ENCODE results near the gene PABPN1L. TPM values are rescaled to one million over a fixed set of nuclear protein-coding genes. Genes with fewer than 3 reads are reported as not detected.

The PABPN1L gene
- total RNA-seq, 1 experiment from 2014 or later = not detected

GRCh38 chr16:88875703-88876234 lies 9.3 kb upstream of the PABPN1L start:
- no peak for DNase-seq (ENCODE audit: low read depth)
- in situ Hi-C loops (cut with HindIII; ENCODE audit: low pct_unique_long_range_greater_than_20kb, low sequenced_read_pairs) = no loop called here

DNA sequence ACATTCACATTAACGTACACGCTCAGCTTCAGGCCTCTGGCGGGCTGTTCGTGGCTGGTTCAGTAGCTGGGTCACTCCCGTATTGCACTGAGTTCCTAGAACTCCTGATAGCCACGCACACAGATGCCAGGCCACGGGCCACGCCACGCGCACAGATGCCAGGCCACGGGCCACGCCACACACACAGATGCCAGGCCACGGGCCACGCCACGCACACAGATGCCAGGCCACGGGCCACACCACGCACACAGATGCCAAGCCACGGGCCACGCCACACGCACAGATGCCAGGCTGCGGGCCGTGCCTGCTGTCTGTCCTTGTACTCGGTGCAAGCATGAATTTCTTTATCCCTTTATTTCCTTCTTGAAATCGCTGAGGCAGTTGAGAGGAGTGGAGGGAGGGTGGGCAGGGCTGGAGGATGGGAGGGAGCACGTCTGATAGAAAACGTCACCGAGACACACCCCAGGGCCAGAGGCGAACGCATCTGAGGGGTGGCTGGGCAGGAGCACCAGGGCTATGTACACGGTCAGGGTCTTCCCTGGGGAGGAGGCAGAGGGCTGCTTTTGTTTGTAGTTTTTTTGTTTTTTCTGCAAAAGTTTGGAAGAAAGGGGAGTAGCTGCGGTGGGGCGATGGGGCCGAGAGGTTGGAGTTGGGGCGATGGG lies 8.6 kb upstream of the PABPN1L start:
- in situ Hi-C loops (cut with HindIII; ENCODE audit: low pct_unique_long_range_greater_than_20kb, low sequenced_read_pairs) = no loop called here
- DNase-seq (ENCODE audit: low read depth) = no peak

- DNase-seq (ENCODE audit: low read depth) = no peak
These were observed 6.3 kb upstream of the PABPN1L start for GRCh38 chr16:88872650-88873331.

GRCh38 chr16:88871730-88872416 lies 5.4 kb upstream of the PABPN1L start:
- in situ Hi-C loops (cut with HindIII; ENCODE audit: low pct_unique_long_range_greater_than_20kb, low sequenced_read_pairs) = no loop called here
- no peak for DNase-seq (ENCODE audit: low read depth)

More at GRCh38 chr16:88872650-88873331, 6.3 kb upstream of the PABPN1L start:
- in situ Hi-C loops (cut with HindIII; ENCODE audit: low pct_unique_long_range_greater_than_20kb, low sequenced_read_pairs) = no loop called here

GRCh38 chr16:88871349-88871702 lies 4.9 kb upstream of the PABPN1L start:
- DNase-seq (ENCODE audit: low read depth) = no peak
- in situ Hi-C loops (cut with HindIII; ENCODE audit: low pct_unique_long_range_greater_than_20kb, low sequenced_read_pairs) = no loop called here

DNA sequence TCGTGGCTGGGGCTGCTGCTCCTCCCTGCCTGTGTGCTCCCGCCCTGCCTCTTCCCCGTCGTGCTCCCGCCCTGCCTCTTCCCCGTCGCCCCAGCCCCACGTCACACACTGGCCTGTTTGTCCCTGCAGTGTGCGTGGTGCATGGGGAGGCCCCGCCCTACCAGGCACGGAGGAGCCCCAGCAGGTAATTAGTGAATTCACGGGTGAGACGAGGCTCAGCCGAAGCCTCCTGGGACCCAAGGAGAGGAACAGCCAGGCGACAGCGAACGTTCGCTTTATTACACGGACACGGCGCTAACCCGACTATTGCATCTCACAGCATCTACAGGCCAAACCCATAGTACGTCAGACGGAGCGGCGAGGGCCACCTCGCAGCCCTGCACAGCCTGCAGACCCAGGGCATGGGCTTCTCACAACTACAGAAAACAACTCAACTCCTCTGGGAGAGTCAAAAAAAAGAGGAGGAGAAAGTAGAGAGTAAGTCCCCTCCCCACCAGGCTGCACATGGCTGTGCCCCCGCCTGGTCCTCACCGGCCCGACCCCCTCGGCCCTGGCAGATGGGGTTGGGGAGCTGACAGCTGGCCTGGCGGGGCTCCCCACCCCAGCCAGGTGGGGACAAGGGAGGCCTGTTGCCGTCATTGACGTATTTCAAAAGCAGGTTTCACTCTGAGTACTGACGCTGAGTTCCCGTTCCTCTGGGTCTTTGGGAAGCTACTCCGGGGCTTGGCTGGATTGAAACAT lies 4.3 kb upstream of the PABPN1L start:
- DNase-seq (ENCODE audit: low read depth) = no peak
- in situ Hi-C loops (cut with HindIII; ENCODE audit: low pct_unique_long_range_greater_than_20kb, low sequenced_read_pairs) = no loop called here

DNA sequence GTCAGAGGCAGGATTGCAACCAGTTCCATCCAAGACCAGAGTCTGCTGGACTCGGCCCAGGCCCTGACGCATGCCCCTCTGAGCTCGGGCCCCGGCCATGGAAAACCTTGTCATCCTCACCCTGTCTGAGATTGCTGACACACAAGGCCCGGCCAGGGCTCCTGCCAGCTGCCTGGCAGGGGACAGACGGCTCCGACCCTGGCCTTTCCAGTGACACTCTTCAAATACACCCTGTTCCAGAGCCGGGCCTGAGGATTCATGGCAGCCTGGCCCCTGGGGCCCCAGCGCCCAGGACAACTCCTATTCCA lies 3.2 kb upstream of the PABPN1L start:
- DNase-seq (ENCODE audit: low read depth) = no peak
- in situ Hi-C loops (cut with HindIII; ENCODE audit: low pct_unique_long_range_greater_than_20kb, low sequenced_read_pairs) = no loop called here

- in situ Hi-C loops (cut with HindIII; ENCODE audit: low pct_unique_long_range_greater_than_20kb, low sequenced_read_pairs) = no loop called here
- DNase-seq (ENCODE audit: low read depth) = no peak
These were observed 2.7 kb upstream of the PABPN1L start for GRCh38 chr16:88868974-88869672.

DNA sequence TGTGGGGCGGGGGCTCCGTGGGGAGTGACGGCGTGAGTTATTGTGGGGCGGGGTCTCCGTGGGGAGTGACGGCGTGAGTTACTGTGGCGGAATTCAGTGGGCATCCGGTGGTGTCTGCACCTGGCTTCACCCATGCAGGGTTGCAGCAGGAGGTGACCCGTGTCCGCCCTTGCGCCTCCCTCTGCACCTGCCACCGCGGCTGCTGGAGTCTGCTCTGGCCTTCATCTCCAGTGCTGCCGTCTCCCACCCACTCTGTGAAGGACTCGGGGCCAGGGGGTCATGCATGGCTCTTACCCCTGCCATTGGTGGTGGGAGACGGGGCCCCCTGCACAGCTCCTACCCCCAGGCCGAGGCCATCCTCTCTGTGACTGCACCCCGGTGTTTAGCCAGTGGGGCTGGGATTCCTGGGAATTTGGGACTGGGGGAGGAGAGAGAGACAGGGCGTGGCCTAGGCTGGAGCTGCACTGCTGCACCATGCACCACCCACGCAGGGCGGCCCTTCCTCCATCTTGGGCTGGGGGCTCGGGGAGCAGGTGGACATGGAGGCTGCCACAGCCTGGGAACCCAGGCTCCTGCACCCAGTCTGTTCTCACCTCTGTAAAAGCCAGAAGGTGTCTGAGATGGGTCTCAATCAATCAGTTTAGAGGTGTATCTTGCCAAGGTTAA lies 1.3 kb upstream of the PABPN1L start:
- no peak for DNase-seq (ENCODE audit: low read depth)
- in situ Hi-C loops (cut with HindIII; ENCODE audit: low pct_unique_long_range_greater_than_20kb, low sequenced_read_pairs) = no loop called here

DNA sequence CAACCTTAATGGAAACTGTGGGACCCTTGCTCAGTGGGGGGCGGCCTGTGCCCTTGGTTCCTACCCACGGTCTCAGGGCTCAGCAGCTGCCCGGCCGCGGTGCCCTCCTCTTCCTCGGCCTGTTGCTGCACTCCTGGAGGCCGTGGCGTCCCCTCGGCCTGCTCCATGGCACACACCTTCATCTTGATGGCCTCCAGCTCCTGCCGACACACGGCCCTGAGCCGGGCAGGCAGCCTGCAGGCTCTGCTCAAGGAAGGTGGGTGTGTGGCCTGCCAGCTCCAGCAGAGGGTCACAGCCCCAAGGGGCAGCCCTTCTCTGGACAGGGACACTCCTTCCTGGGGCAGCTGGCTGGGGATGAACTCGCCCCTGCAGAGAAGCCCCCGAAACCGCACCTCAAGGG lies 718 bp downstream of the PABPN1L start:
- DNase-seq (ENCODE audit: low read depth) = no peak
- in situ Hi-C loops (cut with HindIII; ENCODE audit: low pct_unique_long_range_greater_than_20kb, low sequenced_read_pairs) = no loop called here

GRCh38 chr16:88865310-88865709 lies 1.1 kb downstream of the PABPN1L start:
- in situ Hi-C loops (cut with HindIII; ENCODE audit: low pct_unique_long_range_greater_than_20kb, low sequenced_read_pairs) = no loop called here
- DNase-seq (ENCODE audit: low read depth) = no peak

GRCh38 chr16:88864521-88864920 lies 1.9 kb downstream of the PABPN1L start:
- in situ Hi-C loops (cut with HindIII; ENCODE audit: low pct_unique_long_range_greater_than_20kb, low sequenced_read_pairs) = no loop called here
- no peak for DNase-seq (ENCODE audit: low read depth)

- no peak for DNase-seq (ENCODE audit: low read depth)
- in situ Hi-C loops (cut with HindIII; ENCODE audit: low pct_unique_long_range_greater_than_20kb, low sequenced_read_pairs) = no loop called here
These were observed 2.4 kb downstream of the PABPN1L start for GRCh38 chr16:88864099-88864498.

GRCh38 chr16:88863426-88863825 lies 3.0 kb downstream of the PABPN1L start:
- DNase-seq (ENCODE audit: low read depth) = no peak
- in situ Hi-C loops (cut with HindIII; ENCODE audit: low pct_unique_long_range_greater_than_20kb, low sequenced_read_pairs) = no loop called here

DNA sequence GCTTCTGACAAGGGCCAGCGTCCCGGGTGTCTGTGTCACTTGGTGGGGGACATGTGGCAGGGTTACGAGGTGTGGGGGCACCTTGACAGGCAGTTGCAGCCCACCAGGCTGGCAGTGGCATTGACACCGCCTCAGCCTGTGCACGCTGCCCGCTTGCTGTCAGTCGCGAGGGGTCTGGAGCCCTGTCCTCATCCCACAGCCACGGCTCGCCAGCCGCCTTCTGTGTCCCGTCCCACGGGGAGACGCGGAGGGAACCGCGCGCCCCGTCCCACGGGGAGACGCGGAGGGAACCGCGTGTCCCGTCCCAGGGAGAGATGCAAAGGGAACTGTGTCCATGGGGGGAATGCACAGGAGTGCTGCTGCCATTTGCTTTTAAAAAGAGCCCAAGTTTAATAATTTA lies 3.5 kb downstream of the PABPN1L start:
- in situ Hi-C loops (cut with HindIII; ENCODE audit: low pct_unique_long_range_greater_than_20kb, low sequenced_read_pairs) = no loop called here
- DNase-seq (ENCODE audit: low read depth) = no peak

DNA sequence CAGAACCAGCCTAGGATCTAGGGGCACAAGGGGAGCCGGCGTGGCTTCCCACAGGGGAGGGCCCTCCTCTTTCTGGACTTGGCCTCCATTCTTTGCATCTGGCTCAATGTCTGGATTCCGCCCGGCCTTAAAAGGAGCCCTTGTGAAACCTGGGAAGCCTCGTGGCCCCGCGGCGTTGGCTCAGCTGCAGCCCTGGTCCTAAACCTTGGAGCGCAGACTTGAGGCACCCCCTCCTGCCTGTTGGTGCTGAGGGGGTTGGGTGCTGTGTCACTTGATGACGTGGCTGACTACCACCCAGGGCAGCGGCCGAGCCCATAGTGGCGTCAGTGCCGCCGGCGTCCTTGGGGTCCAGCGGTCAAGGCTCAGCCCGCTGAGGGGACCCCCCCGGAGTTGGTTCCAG lies 5.1 kb downstream of the PABPN1L start:
- no peak for DNase-seq (ENCODE audit: low read depth)
- in situ Hi-C loops (cut with HindIII; ENCODE audit: low pct_unique_long_range_greater_than_20kb, low sequenced_read_pairs) = no loop called here

DNA sequence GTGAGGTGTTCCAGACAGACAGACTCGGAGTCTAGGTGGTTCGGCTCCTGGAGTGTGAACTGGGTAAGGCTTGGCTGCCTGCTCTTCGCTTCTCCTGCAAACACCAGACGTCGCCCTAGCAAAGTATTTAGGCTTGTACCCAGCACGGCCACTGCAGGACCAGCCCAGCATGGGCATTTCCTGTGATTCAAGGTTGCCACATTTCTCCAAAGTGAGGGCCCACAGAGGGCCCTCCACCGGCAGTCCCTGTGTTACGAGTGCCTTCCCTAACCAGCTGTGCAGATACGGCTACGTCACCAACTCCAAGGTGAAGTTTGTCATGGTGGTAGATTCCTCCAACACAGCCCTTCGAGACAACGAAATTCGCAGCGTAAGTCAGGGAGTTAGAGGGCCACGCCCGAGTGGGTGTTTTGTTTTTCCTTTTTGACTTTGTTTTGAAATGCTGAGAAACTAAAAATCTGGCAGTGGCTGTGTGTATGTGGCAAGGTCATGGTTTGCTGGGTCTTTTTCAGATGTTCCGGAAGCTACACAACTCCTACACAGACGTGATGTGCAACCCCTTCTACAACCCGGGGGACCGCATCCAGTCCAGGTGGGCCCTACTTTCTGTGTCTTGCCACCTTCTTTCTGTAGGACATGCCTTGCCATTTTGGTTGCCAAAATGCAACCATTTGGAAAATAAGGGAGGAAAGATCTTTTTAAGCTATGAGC lies 6.9 kb downstream of the PABPN1L start:
- in situ Hi-C loops (cut with HindIII; ENCODE audit: low pct_unique_long_range_greater_than_20kb, low sequenced_read_pairs) = no loop called here
- DNase-seq (ENCODE audit: low read depth) = no peak

Data from Caki2 (cell line).